Fibroblast of mammary gland (primary cell): ENCODE results near the gene CRADD.
"Not testable (repeated sequence)": the region's sequence is repeated elsewhere in the genome, so short reads cannot be mapped to it uniquely, and the experiment has no call there.

Experiments
- DNase-seq: peaks from one replicate; pipeline ENCODE4 v3.0.0-alpha.2; 2010; ENCODE audit warnings: low read depth
- H3K4me3 ChIP-seq: 2 replicates; pipeline ENCODE4 v1.5.1; 2011; ENCODE audit warnings: low read depth, mild to moderate bottlenecking, low read length, moderate library complexity; ENCODE audit not compliant: control insufficient read depth
- TF ChIP-seq, protein P1 (sequence below): conservative IDR thresholded peaks from 2 replicates; pipeline ENCODE4 v1.5.1; 2011; ENCODE audit warnings: low read depth, low read length, inconsistent platforms; ENCODE audit not compliant: control insufficient read depth, insufficient read depth

The CRADD gene

DNA sequence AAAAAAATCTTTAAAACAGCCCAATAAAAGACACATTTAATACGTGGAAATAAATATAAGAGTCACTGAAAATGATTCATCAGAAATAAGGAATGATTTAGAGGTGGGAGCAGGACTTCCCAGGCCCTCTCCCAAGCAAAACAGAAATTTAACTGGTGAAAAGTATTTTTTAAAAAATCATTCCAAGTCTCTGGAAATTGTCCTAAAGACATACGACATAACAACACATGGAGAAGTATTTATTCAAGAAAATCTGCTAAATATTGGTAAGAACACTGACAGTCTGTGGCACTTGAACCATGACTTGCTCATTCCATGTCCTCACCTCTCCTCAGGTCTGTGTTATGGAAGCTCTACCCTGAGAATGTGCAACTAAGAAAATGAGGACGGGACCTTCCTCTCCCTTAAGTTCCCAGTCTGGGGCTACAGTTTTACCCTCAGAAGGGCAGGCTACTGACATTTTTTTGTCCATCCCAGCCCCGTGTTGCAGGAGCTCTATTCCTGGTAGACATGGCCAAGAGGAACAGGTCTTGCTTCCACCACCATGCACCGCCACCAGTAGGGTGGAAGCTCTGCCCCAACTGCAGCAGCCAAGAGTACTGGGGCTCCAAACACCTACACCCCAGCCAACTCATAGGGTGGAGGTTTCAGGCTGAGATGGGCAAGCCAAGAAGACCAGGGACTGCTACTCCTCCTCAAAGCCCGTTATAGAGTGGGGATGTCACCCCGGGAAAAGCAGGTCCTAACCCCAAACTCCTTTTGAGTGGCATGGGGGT is 193.0 kb downstream of the CRADD start:
- peak; percentile 70 for DNase-seq
- TF ChIP-seq, protein P1, sequence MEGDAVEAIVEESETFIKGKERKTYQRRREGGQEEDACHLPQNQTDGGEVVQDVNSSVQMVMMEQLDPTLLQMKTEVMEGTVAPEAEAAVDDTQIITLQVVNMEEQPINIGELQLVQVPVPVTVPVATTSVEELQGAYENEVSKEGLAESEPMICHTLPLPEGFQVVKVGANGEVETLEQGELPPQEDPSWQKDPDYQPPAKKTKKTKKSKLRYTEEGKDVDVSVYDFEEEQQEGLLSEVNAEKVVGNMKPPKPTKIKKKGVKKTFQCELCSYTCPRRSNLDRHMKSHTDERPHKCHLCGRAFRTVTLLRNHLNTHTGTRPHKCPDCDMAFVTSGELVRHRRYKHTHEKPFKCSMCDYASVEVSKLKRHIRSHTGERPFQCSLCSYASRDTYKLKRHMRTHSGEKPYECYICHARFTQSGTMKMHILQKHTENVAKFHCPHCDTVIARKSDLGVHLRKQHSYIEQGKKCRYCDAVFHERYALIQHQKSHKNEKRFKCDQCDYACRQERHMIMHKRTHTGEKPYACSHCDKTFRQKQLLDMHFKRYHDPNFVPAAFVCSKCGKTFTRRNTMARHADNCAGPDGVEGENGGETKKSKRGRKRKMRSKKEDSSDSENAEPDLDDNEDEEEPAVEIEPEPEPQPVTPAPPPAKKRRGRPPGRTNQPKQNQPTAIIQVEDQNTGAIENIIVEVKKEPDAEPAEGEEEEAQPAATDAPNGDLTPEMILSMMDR: no peak

GRCh38 chr12:93871566-93871965 is 194.4 kb downstream of the CRADD start:
- not testable (repeated sequence) for DNase-seq, H3K4me3 ChIP-seq

More for the DNA sequence above, 193.0 kb downstream of the CRADD start:
- H3K4me3 ChIP-seq: no peak overlapping the region

GRCh38 chr12:93873561-93873960 is 196.4 kb downstream of the CRADD start:
- DNase-seq: no peak
- H3K4me3 ChIP-seq: no peak overlapping the region
- TF ChIP-seq, protein P1: no peak

GRCh38 chr12:93875157-93875556 is 198.0 kb downstream of the CRADD start:
- TF ChIP-seq, protein P1: no peak
- no peak overlapping the region for H3K4me3 ChIP-seq

DNA sequence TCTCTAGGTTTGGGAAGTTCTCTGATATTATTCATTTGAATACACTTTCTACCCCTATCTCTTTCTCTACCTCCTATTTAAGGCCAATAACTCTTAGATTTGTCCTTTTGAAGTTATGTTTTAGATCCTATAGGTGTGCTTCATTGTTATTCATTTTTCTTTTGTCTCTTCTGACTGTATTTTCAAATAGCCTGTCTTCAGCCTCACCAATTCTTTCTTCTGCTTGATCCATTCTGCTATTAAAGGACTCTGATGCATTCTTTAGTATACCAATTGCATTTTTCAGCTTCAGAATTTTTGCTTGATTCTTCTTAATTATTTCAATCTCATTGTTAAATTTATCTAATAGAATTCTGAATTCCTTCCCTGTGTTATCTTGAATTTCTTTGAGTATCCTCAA is 199.2 kb downstream of the CRADD start:
- TF ChIP-seq, protein P1: no peak
- no peak overlapping the region for H3K4me3 ChIP-seq
- no peak for DNase-seq

More at GRCh38 chr12:93875157-93875556, 198.0 kb downstream of the CRADD start:
- no peak for DNase-seq

DNA sequence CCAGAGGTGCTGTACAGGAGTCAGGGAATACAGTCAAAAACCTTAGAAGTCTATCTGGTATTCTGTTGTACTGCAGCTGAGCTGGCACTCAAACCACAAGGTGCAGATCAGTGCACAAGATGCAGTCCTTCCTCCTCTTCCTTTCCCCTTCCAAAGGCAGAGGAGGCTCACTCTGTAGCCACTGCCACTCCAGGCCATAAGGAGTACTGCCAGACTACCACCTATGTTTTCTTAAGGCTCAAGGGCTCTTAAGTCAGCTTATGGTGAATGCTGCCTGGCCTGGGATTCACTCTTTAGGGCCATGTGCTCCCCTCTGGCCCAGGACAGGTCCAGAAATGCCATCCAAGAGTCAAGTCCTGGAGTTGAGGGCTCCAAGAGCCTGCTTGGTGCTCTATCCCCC is 200.3 kb downstream of the CRADD start:
- TF ChIP-seq, protein P1: no peak
- no peak for DNase-seq
- no peak overlapping the region for H3K4me3 ChIP-seq

GRCh38 chr12:93879476-93880421 is 202.6 kb downstream of the CRADD start:
- DNase-seq: peak; percentile 53
- TF ChIP-seq, protein P1: no peak
- no peak overlapping the region for H3K4me3 ChIP-seq
